ENCODE results near the gene MAP4K4.
A peak's percentile ranks its signal among the peaks of the same experiment; 100 is the strongest.

Gene MAP4K4

DNA sequence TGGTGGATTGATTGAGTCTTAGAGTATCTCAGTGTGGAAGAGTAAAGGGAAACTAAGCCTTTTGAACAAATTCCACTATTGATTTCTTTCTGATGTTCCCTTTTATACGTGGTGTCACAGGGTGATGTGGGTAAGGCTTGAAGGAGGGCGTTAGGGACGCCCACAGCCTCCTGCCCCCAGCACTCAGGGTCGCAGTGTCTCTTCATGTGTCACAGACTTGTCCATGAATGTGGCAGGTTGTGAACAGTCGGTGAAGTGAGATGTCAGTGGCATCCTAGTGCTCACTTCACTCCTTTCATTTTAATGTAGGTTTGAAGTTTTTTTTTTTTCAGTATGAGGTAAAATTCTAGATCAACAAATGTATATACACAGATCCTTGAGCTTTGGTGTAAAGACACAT, 171.0 kb downstream of the MAP4K4 start:
- DNase-seq (ENCODE audit: low read depth in 3 of 3): no peak

- DNase-seq (ENCODE audit: low read depth in 3 of 3): no peak
These were observed 172.0 kb downstream of the MAP4K4 start for GRCh38 chr2:101869527-101869926.

DNA sequence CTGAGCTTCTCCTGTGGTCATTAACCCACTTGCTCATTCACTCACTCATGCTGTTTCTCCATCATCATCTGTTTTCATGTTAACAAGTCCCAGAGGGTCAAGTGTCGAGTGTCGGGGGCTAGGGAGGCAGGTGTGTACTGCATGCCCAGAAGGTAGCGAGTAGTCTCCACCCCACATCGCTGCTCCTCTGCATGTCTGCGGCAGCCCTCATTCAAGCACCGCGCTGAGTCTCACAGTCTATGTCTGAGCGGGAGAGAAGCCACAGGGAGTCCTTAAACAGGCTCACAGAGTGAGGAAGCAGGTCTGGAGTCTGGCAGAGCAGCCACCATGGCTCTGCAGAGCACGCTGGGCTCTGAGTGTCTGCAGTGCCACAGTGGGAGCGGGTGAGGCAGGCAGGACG, 172.9 kb downstream of the MAP4K4 start:
- no peak for DNase-seq (ENCODE audit: low read depth in 3 of 3)

DNA sequence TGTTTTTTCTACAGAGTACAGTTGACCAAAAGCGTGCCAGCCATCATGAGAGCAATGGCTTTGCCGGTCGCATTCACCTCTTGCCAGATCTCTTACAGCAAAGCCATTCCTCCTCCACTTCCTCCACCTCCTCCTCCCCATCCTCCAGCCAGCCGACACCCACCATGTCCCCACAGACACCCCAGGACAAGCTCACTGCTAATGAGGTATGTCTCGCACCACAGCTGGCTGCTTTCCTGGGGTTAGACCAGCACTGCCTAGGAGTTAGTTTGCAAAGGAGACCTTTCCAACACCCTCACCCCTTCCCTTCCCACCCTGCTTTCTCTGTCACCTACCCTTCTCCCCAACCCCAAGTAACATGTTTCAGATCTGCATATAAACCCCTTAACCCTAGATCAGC, 174.0 kb downstream of the MAP4K4 start:
- no peak for DNase-seq (ENCODE audit: low read depth in 3 of 3)

DNA sequence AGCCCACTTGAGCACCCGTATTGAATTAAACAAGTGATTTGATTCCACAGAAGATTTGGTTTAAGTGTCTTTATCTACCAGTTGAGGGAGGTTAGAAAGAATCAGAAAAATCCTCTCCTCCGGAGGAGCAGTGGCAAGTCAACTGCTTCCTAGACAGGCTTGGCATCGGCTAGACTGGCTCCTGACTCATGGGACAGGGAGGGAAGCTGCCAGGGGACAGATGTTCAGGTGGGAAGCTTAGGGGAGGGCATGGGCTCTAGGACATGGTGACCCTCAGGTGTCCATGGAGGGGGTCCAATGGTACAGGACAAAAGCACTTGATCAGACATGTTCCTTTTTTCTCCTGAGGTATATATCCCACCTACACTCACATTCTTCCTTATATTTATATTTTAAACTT, 175.0 kb downstream of the MAP4K4 start:
- DNase-seq (ENCODE audit: low read depth in 3 of 3): no peak

DNA sequence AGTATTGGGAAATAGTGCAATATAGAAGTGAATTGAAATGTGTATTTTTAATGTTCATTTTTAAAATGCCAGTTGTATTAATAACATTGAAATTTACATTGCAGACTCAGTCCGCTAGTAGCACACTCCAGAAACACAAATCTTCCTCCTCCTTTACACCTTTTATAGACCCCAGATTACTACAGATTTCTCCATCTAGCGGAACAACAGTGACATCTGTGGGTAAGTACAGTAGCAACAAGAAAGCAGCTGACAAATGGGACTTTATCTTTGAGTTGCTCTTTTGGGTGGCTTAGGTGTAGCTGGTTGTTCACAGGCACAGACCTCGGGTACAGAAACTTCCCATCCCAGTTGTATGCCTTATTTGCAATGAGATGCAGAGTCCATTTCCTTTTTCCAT, 176.0 kb downstream of the MAP4K4 start:
- no peak for DNase-seq (ENCODE audit: low read depth in 3 of 3)

GRCh38 chr2:101874069-101874468, 176.6 kb downstream of the MAP4K4 start:
- DNase-seq (ENCODE audit: low read depth in 3 of 3): no peak

GRCh38 chr2:101879466-101879865, 182.0 kb downstream of the MAP4K4 start:
- DNase-seq (ENCODE audit: low read depth in 3 of 3): no peak

GRCh38 chr2:101881131-101881530, 183.6 kb downstream of the MAP4K4 start:
- no peak for DNase-seq (ENCODE audit: low read depth in 3 of 3)

DNA sequence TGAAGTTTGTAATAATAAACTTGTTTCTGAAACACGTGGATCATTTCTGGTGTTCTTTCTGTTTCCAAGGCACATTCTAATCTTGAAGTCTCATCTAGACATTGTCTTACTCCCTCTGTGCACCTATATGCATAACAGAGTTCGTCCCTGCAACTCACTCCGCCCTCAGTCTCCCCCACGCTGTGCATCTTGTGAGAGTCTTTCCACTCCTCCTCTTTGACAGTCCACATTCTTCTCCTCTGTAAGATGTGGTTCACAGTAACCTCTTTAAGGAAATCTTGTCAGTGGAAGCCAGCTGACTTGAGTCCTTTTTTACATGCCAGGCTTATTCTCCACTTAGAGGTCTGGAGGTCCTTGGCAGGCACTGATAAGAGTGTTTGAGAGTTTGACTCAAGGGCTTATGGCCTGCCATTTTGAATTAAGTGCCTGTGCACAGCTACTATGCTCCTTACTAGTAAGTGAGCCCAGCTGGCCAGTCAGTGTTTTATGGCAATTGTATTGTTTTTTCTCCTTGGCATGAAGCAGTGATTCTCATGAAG, 185.3 kb downstream of the MAP4K4 start:
- no peak for DNase-seq (ENCODE audit: low read depth in 3 of 3)

- DNase-seq (ENCODE audit: low read depth in 3 of 3): peak in 1 of 3 experiments; percentile 34
These were observed 186.4 kb downstream of the MAP4K4 start for GRCh38 chr2:101883860-101884259.

GRCh38 chr2:101884423-101884822, 186.9 kb downstream of the MAP4K4 start:
- no peak for DNase-seq (ENCODE audit: low read depth in 3 of 3)

- DNase-seq (ENCODE audit: low read depth in 3 of 3): no peak
These were observed 189.8 kb downstream of the MAP4K4 start for GRCh38 chr2:101887328-101887727.

- DNase-seq (ENCODE audit: low read depth in 3 of 3): no peak
These were observed 192.1 kb downstream of the MAP4K4 start for GRCh38 chr2:101889460-101890098.

DNA sequence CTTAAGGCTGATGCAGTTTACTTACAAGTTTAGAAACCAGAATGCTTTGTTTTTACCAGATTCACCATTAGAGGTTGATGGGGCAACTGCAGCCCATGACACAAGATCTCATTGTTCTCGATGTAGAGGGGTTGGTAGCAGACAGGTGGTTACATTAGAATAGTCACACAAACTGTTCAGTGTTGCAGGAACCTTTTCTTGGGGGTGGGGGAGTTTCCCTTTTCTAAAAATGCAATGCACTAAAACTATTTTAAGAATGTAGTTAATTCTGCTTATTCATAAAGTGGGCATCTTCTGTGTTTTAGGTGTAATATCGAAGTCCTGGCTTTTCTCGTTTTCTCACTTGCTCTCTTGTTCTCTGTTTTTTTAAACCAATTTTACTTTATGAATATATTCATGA, 194.9 kb downstream of the MAP4K4 start:
- DNase-seq (ENCODE audit: low read depth in 3 of 3): no peak

DNA sequence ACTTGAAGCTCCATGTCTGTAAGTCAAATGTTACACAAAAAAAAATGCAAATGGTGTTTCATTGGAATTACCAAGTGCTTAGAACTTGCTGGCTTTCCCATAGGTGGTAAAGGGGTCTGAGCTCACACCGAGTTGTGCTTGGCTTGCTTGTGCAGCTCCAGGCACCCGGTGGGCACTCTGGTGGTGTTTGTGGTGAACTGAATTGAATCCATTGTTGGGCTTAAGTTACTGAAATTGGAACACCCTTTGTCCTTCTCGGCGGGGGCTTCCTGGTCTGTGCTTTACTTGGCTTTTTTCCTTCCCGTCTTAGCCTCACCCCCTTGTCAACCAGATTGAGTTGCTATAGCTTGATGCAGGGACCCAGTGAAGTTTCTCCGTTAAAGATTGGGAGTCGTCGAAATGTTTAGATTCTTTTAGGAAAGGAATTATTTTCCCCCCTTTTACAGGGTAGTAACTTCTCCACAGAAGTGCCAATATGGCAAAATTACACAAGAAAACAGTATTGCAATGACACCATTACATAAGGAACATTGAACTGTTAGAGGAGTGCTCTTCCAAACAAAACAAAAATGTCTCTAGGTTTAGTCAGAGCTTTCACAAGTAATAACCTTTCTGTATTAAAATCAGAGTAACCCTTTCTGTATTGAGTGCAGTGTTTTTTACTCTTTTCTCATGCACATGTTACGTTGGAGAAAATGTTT, 196.3 kb downstream of the MAP4K4 start:
- DNase-seq (ENCODE audit: low read depth in 3 of 3): no peak

GRCh38 chr2:101895039-101895438, 197.5 kb downstream of the MAP4K4 start:
- no peak for DNase-seq (ENCODE audit: low read depth in 3 of 3)

DNA sequence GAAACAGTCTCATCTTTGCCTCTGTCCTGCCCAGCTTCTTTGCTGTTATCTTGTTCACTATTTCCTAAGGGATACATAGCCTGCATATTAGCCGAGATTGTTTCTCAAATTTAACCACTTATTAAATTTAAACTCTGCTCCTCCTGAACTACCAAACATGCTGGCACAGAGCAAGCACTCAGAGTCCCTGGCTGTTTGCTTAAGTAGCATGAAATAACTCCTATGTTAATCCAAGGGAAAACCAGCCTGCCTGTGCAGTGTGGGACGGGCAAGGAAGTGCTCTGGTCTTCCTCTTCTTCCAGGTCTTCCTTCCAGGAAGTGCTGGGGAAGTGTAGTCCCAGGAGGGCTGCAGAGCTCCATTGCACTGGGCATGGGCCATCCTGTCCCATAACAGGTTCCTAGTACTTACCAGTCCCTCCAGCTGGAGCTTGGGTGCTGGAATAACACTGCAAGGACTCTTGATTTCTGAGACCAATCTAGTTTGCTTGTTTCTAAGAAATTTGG, 198.4 kb downstream of the MAP4K4 start:
- DNase-seq (ENCODE audit: low read depth in 3 of 3): no peak

DNA sequence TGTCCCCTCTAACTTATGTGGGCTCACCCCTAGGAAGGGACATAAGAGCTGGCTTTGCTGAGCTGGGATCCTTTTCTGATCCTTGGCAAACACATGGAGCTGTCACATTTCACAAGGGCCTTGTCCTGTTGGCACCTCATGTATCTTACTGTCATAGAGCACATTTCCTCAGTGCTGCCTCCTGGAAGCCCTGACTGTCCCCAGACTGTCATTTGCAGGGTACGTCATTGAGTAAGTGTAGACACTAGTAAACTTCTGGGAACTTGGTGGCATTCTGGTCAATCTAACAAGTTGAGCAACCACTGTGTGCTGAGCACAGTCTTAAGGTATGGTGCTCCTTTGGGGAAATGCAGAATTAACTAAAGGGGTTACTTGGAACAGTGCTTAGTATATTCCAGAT, 199.8 kb downstream of the MAP4K4 start:
- DNase-seq (ENCODE audit: low read depth in 3 of 3): no peak

GRCh38 chr2:101899265-101899664, 201.8 kb downstream of the MAP4K4 start:
- DNase-seq (ENCODE audit: low read depth in 3 of 3): no peak

DNA sequence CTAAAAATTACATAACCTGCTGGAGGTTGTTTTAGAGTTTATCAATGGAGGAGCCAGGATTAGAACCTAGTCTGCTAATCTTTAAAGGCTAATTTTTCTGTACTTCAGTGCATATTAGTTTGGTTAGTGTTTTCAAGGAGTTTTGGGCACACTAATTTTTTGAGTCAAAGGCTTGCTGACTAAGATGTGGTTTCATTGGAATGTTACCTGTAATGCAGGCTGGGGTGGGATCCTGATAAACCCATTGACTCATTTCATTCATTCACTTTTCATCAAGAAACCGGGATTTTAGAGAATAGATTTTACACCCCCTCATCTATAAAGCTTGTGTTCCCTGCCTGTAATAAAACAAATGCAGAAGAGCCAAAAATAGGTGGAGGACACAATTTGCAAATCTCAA, 202.4 kb downstream of the MAP4K4 start:
- no peak for DNase-seq (ENCODE audit: low read depth in 3 of 3)

- peak in 2 of 3 experiments; percentile 34 to 65 for DNase-seq (ENCODE audit: low read depth in 3 of 3)
These were observed 202.9 kb downstream of the MAP4K4 start for GRCh38 chr2:101900375-101900774.

GRCh38 chr2:101901241-101901640, 203.7 kb downstream of the MAP4K4 start:
- no peak for DNase-seq (ENCODE audit: low read depth in 3 of 3)

All from stimulated activated CD4-positive, alpha-beta T cell treated with anti-CD3 and anti-CD28 coated beads, TNF-alpha, amount 100 ng/mL, for 24 hours (primary cell).